Large intestine (tissue), 3 donors: ENCODE data around the gene LYST. TPM values are rescaled to one million over a fixed set of nuclear protein-coding genes. Genes with fewer than 3 reads are reported as not detected.

Source experiments
- DNase-seq, 2 donors: peaks; one replicate each; pipeline versions ENCODE4 v3.0.0 to v3.0.0-alpha.2; 2013
- H3K27ac ChIP-seq: one replicate; pipeline ENCODE4 v1.5.1; 2013; ENCODE audit warnings: low read length
- H3K27me3 ChIP-seq: 2 replicates; pipeline ENCODE4 v1.6.1; 2013; ENCODE audit warnings: low read length; ENCODE audit not compliant: control insufficient read depth, insufficient read depth
- H3K36me3 ChIP-seq: 2 replicates; pipeline ENCODE4 v1.6.1; 2013; ENCODE audit warnings: low read length; ENCODE audit not compliant: control insufficient read depth, insufficient read depth
- H3K4me1 ChIP-seq: one replicate; pipeline ENCODE4 v1.6.1; 2013; ENCODE audit warnings: low read length; ENCODE audit not compliant: control insufficient read depth, insufficient read depth
- H3K4me3 ChIP-seq: one replicate; pipeline ENCODE4 v1.5.1; 2013; ENCODE audit warnings: low read length
- H3K9me3 ChIP-seq: one replicate; pipeline ENCODE4 v1.6.1; 2013; ENCODE audit warnings: mild to moderate bottlenecking, low read depth, low read length, moderate library complexity; ENCODE audit not compliant: control insufficient read depth
- WGBS: methylation state at CpG from one replicate; pipeline ENCODE4 v1.1.5; 2013; ENCODE audit warnings: low lambda C conversion rate; ENCODE audit not compliant: insufficient coverage; 5-methylcytosine and 5-hydroxymethylcytosine counted together
- polyA plus RNA-seq: library from polyadenylated mRNA; unstranded; fragments of 120-200 nt; gene quantifications from one replicate; pipeline ENCODE4 v1.2.1, GENCODE V29; 2013

Gene LYST
- polyA plus RNA-seq, 1 donor = 6.3 TPM

DNA sequence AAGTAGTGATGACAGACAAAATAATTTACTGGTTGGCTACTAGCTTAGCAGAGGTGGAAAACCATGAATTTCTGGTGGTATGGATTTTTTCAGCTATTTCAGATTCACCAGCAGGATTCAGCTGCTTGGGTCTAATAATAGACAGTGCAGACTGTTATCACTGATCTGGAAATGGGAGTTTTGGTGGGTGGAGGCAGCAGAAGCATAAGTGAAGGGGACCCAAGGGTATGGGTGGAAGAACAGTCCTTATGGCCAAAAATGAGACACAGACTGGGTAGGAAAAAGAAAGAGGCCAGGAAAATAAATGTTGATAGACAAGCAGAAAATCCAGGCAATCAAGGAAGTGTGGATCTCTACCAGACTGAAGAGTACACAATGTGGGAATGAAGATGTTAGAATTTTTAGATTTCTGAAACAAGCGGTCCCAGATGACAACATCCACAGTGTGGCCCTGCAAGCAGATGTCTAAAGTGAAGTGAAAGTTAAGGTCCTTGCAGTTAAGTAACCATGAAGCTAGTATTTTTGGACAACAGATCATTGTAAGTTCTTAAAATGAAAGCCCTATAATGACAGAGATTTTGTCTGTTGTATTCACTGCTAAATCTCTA is 24.7 kb downstream of the LYST start:
- H3K4me1 ChIP-seq = no peaks in the 10 kb centered on the region
- DNase-seq = no peak
- H3K27me3 ChIP-seq = no peaks in the 10 kb centered on the region
- no CpG with 5 or more reads among the region's 1 CpG for WGBS
- no peak overlapping the region for H3K27ac ChIP-seq
- no peak overlapping the region for H3K4me3 ChIP-seq
- H3K36me3 ChIP-seq = no peaks in the 10 kb centered on the region
- H3K9me3 ChIP-seq = no peaks in the 10 kb centered on the region

- Histone ChIP-seq H3K4me3 (no peak overlapping the region), H3K9me3 (no peaks in the 10 kb centered on the region), H3K27me3 (no peaks in the 10 kb centered on the region), H3K27ac (no peak overlapping the region), H3K36me3 (no peaks in the 10 kb centered on the region), H3K4me1 (no peaks in the 10 kb centered on the region)
- WGBS = 75% methylated on average over 1 of the region's 1 CpG
- no peak for DNase-seq
Observed at GRCh38 chr1:235838021-235838420, 28.7 kb downstream of the LYST start.

GRCh38 chr1:235835226-235835625 is 31.5 kb downstream of the LYST start:
- no peaks in the 10 kb centered on the region for H3K4me1 ChIP-seq
- no peak overlapping the region for H3K4me3 ChIP-seq
- no peak for DNase-seq
- peaks cover 3% of the 10 kb centered on the region for H3K36me3 ChIP-seq
- no peaks in the 10 kb centered on the region for H3K9me3 ChIP-seq
- WGBS = no CpG with 5 or more reads among the region's 4 CpGs
- H3K27me3 ChIP-seq = no peaks in the 10 kb centered on the region
- H3K27ac ChIP-seq = no peak overlapping the region

- DNase-seq = no peak
- H3K36me3 ChIP-seq = peaks cover 3% of the 10 kb centered on the region
- no CpG with 5 or more reads among the region's 6 CpGs for WGBS
- no peaks in the 10 kb centered on the region for H3K27me3 ChIP-seq
- no peaks in the 10 kb centered on the region for H3K9me3 ChIP-seq
- H3K4me1 ChIP-seq = no peaks in the 10 kb centered on the region
- no peak overlapping the region for H3K27ac ChIP-seq
- no peak overlapping the region for H3K4me3 ChIP-seq
Observed at GRCh38 chr1:235834620-235835019, 32.1 kb downstream of the LYST start.

- no peaks in the 10 kb centered on the region for H3K27me3 ChIP-seq
- no peaks in the 10 kb centered on the region for H3K9me3 ChIP-seq
- peaks cover 5% of the 10 kb centered on the region for H3K36me3 ChIP-seq
- DNase-seq = no peak
- 93% methylated on average over 2 of the region's 2 CpGs for WGBS
- H3K27ac ChIP-seq = no peak overlapping the region
- H3K4me1 ChIP-seq = no peaks in the 10 kb centered on the region
- H3K4me3 ChIP-seq = no peak overlapping the region
Observed at GRCh38 chr1:235832011-235832410, 34.7 kb downstream of the LYST start.

GRCh38 chr1:235831148-235831547 is 35.6 kb downstream of the LYST start:
- H3K9me3 ChIP-seq = no peaks in the 10 kb centered on the region
- H3K36me3 ChIP-seq = peaks cover 5% of the 10 kb centered on the region
- H3K4me1 ChIP-seq = no peaks in the 10 kb centered on the region
- no peaks in the 10 kb centered on the region for H3K27me3 ChIP-seq
- no peak overlapping the region for H3K4me3 ChIP-seq
- 100% methylated on average over 2 of the region's 5 CpGs for WGBS
- no peak for DNase-seq
- H3K27ac ChIP-seq = no peak overlapping the region

- Histone ChIP-seq H3K36me3 (peaks cover 5% of the 10 kb centered on the region), H3K9me3 (no peaks in the 10 kb centered on the region), H3K27me3 (no peaks in the 10 kb centered on the region), H3K4me3 (no peak overlapping the region), H3K27ac (no peak overlapping the region), H3K4me1 (no peaks in the 10 kb centered on the region)
- DNase-seq = no peak
- WGBS = 100% methylated on average over 1 of the region's 2 CpGs
Observed at GRCh38 chr1:235826102-235826854, 40.4 kb downstream of the LYST start.

- Histone ChIP-seq H3K36me3 (peaks cover 2% of the 10 kb centered on the region), H3K27me3 (no peaks in the 10 kb centered on the region), H3K9me3 (no peaks in the 10 kb centered on the region), H3K4me3 (no peak overlapping the region), H3K27ac (no peak overlapping the region), H3K4me1 (no peaks in the 10 kb centered on the region)
- WGBS = 100% methylated on average over 1 of the region's 1 CpG
- no peak for DNase-seq
Observed at GRCh38 chr1:235825229-235825628, 41.5 kb downstream of the LYST start.

DNA sequence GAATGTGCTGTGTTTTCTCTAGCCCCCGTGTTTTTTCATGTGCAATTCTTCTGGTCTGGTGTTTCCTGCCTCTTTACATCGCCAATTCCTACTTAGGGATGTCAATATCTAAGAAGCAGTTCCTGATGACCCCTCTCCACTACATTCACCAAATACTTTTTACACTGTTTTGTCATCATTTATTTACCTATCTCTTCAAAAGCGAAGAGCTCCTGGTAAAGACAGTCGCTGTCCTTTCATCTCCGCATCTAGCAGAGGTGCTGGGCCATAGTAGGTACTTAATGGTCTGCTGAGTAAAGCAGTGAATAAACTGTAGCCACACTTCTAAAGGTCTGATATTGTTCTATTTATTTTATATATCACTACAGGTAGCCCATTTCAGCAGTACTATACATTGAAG is 43.0 kb downstream of the LYST start:
- Histone ChIP-seq H3K27me3 (no peaks in the 10 kb centered on the region), H3K4me3 (no peak overlapping the region), H3K27ac (no peak overlapping the region), H3K36me3 (peaks cover 2% of the 10 kb centered on the region), H3K4me1 (no peaks in the 10 kb centered on the region), H3K9me3 (no peaks in the 10 kb centered on the region)
- no peak for DNase-seq
- 100% methylated on average over 2 of the region's 5 CpGs for WGBS

GRCh38 chr1:235822685-235823084 is 44.0 kb downstream of the LYST start:
- no peak overlapping the region for H3K4me3 ChIP-seq
- no peak overlapping the region for H3K27ac ChIP-seq
- H3K36me3 ChIP-seq = no peaks in the 10 kb centered on the region
- no peaks in the 10 kb centered on the region for H3K4me1 ChIP-seq
- no peak for DNase-seq
- no peaks in the 10 kb centered on the region for H3K9me3 ChIP-seq
- H3K27me3 ChIP-seq = no peaks in the 10 kb centered on the region
